ENCODE results near the gene INSM1. TPM values are rescaled to one million over a fixed set of nuclear protein-coding genes. Genes with fewer than 3 reads are reported as not detected.

INSM1 gene
- total RNA-seq, 1 experiment from 2014 or later: 0.05 TPM

- Histone ChIP-seq H3K4me1 (ENCODE audit: control insufficient read depth, insufficient read depth, low read length) (no peaks in the 10 kb centered on the region), H3K9me3 (ENCODE audit: control insufficient read depth, insufficient read depth, low read depth, low read length) (no peaks in the 10 kb centered on the region), H3K27me3 (ENCODE audit: control insufficient read depth, insufficient read depth, low read length) (no peaks in the 10 kb centered on the region), H3K36me3 (ENCODE audit: control insufficient read depth, insufficient read depth, low read length) (no peaks in the 10 kb centered on the region), H3K4me3 (ENCODE audit: low read depth in 2 of 2, low read length in 2 of 2) (no peak overlapping the region), H3K27ac (ENCODE audit: low read length) (no peak overlapping the region)
- ATAC-seq (no peak), DNase-seq (ENCODE audit: low read depth, low spot score) (no peak)
- CTCF ChIA-PET: no interaction called here
- POLR2A ChIA-PET: no interaction called here
- no TSS peak for BruUV-seq (replicated peaks)
- TF ChIP-seq CTCF (IDR thresholded peaks at IDR 0.05): no peak
- in situ Hi-C loops (cut with HindIII; ENCODE audit: low pct_unique_long_range_greater_than_20kb, low sequenced_read_pairs): no loop called here
- intact Hi-C loops (cut with micrococcal nuclease; ENCODE audit: unreplicated experiment): loop anchor here (5.0 kb wide), 1 partner anchor 327 kb away; no protein-coding TSS in a partner anchor
These were observed 41.4 kb downstream of the INSM1 start for GRCh38 chr20:20409331-20409730.

GRCh38 chr20:20410678-20411077 lies 42.8 kb downstream of the INSM1 start:
- intact Hi-C loops (cut with micrococcal nuclease; ENCODE audit: unreplicated experiment) (no loop called here), in situ Hi-C loops (cut with HindIII; ENCODE audit: low pct_unique_long_range_greater_than_20kb, low sequenced_read_pairs) (no loop called here)
- Histone ChIP-seq H3K27me3 (ENCODE audit: control insufficient read depth, insufficient read depth, low read length) (no peaks in the 10 kb centered on the region), H3K27ac (ENCODE audit: low read length) (no peak overlapping the region), H3K9me3 (ENCODE audit: control insufficient read depth, insufficient read depth, low read depth, low read length) (no peaks in the 10 kb centered on the region), H3K4me1 (ENCODE audit: control insufficient read depth, insufficient read depth, low read length) (no peaks in the 10 kb centered on the region), H3K4me3 (ENCODE audit: low read depth in 2 of 2, low read length in 2 of 2) (no peak overlapping the region), H3K36me3 (ENCODE audit: control insufficient read depth, insufficient read depth, low read length) (no peaks in the 10 kb centered on the region)
- CTCF ChIA-PET: no interaction called here
- no TSS peak for BruUV-seq (replicated peaks)
- POLR2A ChIA-PET: no interaction called here
- TF ChIP-seq SIN3A (IDR thresholded peaks at IDR 0.05; ENCODE audit: borderline replicate concordance, insufficient read depth, low read depth, low read length): no peak
- no peak for TF ChIP-seq CTCF (IDR thresholded peaks at IDR 0.05)
- no peak for TF ChIP-seq TCF7L2 (IDR thresholded peaks at IDR 0.05; ENCODE audit: low read depth, low read length)
- no peak for TF ChIP-seq POLR2AphosphoS5 (IDR thresholded peaks at IDR 0.05; ENCODE audit: low read depth, low read length)
- TF ChIP-seq REST (IDR thresholded peaks at IDR 0.05; ENCODE audit: insufficient read depth in 1 of 2, low read depth in 2 of 2, low read length in 1 of 2): no peak
- DNase-seq (ENCODE audit: low read depth, low spot score): no peak
- ATAC-seq: no peak

- CTCF ChIA-PET: no interaction called here
- no peak overlapping the region for H3K4me3 ChIP-seq (ENCODE audit: low read depth in 2 of 2, low read length in 2 of 2)
- no peaks in the 10 kb centered on the region for H3K36me3 ChIP-seq (ENCODE audit: control insufficient read depth, insufficient read depth, low read length)
- no peaks in the 10 kb centered on the region for H3K4me1 ChIP-seq (ENCODE audit: control insufficient read depth, insufficient read depth, low read length)
- POLR2A ChIA-PET: interaction anchor here (0.6 kb wide), 1 partner anchor 74 kb away, joined by 5 read pairs; no protein-coding TSS in a partner anchor
- in situ Hi-C loops (cut with HindIII; ENCODE audit: low pct_unique_long_range_greater_than_20kb, low sequenced_read_pairs) (no loop called here), intact Hi-C loops (cut with micrococcal nuclease; ENCODE audit: unreplicated experiment) (no loop called here)
- TF ChIP-seq CTCF (IDR thresholded peaks at IDR 0.05) (no peak), REST (IDR thresholded peaks at IDR 0.05; ENCODE audit: insufficient read depth in 1 of 2, low read depth in 2 of 2, low read length in 1 of 2) (no peak), SIN3A (IDR thresholded peaks at IDR 0.05; ENCODE audit: borderline replicate concordance, insufficient read depth, low read depth, low read length) (no peak), TCF7L2 (IDR thresholded peaks at IDR 0.05; ENCODE audit: low read depth, low read length) (no peak), POLR2AphosphoS5 (IDR thresholded peaks at IDR 0.05; ENCODE audit: low read depth, low read length) (no peak)
- DNase-seq (ENCODE audit: low read depth, low spot score) (no peak), ATAC-seq (no peak)
- H3K27me3 ChIP-seq (ENCODE audit: control insufficient read depth, insufficient read depth, low read length): no peaks in the 10 kb centered on the region
- H3K9me3 ChIP-seq (ENCODE audit: control insufficient read depth, insufficient read depth, low read depth, low read length): no peaks in the 10 kb centered on the region
- BruUV-seq (replicated peaks): no TSS peak
- no peak overlapping the region for H3K27ac ChIP-seq (ENCODE audit: low read length)
These were observed 43.5 kb downstream of the INSM1 start for GRCh38 chr20:20411402-20411801.
